HG03457 (cell line): ENCODE results near the gene ADTRP.

Experiments used
- ATAC-seq: cut with Tn5 transposase; IDR thresholded peaks from one replicate; pipeline ENCODE4 v1.9.1; 2021; ENCODE audit warnings: moderate number of reproducible peaks; ENCODE audit not compliant: unreplicated experiment

ADTRP gene

DNA sequence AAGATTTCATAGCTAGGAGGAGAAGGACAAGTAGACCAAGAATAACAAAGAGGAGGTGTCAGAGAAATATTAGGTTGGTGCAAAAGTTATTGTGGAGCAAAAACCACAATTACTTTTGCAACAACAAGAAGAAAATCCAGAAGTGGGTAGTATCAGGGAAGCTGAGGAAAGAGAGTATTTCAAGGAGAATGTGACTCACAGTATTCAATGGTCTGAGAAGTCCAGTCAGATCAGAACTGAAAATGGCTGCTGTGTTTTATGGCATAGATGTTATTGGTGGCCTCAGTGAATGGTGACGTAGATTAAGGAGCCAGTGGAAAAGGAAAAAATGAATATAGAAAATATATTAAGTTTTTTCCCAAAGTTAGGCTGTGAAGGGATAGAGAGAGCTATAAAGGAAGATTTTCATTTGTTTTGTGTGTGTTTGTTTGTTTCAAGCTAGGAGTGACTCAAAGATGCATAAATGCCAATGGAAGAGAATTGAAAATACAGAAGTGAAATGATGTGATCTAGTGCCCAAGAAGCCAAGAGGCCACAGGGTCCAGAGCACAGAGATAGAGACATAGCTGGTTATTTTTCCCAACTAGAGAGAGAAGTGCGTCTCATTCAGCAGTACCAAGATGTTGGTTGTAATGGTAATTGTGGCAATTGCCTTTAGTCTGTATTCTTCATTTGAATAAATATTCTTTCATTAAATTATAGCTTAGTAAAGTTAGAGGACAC lies 112.8 kb downstream of the ADTRP start:
- no peak for ATAC-seq
